Astrocyte (in vitro differentiated cells and primary cell): ENCODE measurements around the gene RAP1A. TPM values are rescaled to one million over a fixed set of nuclear protein-coding genes. Genes with fewer than 3 reads are reported as not detected.

Source experiments
- DNase-seq: peaks from one replicate; pipeline ENCODE4 v3.0.0-alpha.2; 2010; ENCODE audit warnings: low read depth
- FAIRE-seq: peaks from 2 replicates; lab custom pipeline; 2011; peaks lifted over from hg19 to GRCh38; lab: Jason Lieb, UNC
- H2AFZ ChIP-seq: 2 replicates; pipeline ENCODE4 v1.6.0; 2012; ENCODE audit warnings: low read depth, low read length, inconsistent platforms
- H3K27ac ChIP-seq: 2 replicates; pipeline ENCODE4 v1.5.1; 2011; ENCODE audit warnings: low read depth, low read length, inconsistent platforms
- H3K27me3 ChIP-seq: 2 replicates; pipeline ENCODE4 v1.6.0; 2011; ENCODE audit warnings: low read length, inconsistent platforms; ENCODE audit not compliant: insufficient read depth
- H3K36me3 ChIP-seq: 2 replicates; pipeline ENCODE4 v1.5.1; 2011; ENCODE audit warnings: low read length, inconsistent platforms; ENCODE audit not compliant: insufficient read depth
- H3K4me1 ChIP-seq: 2 replicates; pipeline ENCODE4 v1.5.1; 2011; ENCODE audit warnings: low read length, inconsistent platforms; ENCODE audit not compliant: insufficient read depth
- H3K4me2 ChIP-seq: 2 replicates; pipeline ENCODE4 v1.6.0; 2012; ENCODE audit warnings: low read length, inconsistent platforms
- H3K4me3 ChIP-seq: 2 replicates; pipeline ENCODE4 v1.5.1; 2011; ENCODE audit warnings: low read depth, mild to moderate bottlenecking, low read length, inconsistent platforms; ENCODE audit not compliant: insufficient read depth
- H3K79me2 ChIP-seq: 2 replicates; pipeline ENCODE4 v1.6.0; 2012; ENCODE audit warnings: mild to moderate bottlenecking, low read length, inconsistent platforms; ENCODE audit not compliant: insufficient read depth
- H3K9ac ChIP-seq: 2 replicates; pipeline ENCODE4 v1.6.0; 2012; ENCODE audit warnings: mild to moderate bottlenecking, low read length, inconsistent platforms
- H3K9me3 ChIP-seq: 2 replicates; pipeline ENCODE4 v1.5.1; 2012; ENCODE audit warnings: low read depth, mild to moderate bottlenecking, low read length, inconsistent platforms; ENCODE audit not compliant: insufficient read depth
- H4K20me1 ChIP-seq: 2 replicates; pipeline ENCODE4 v1.6.0; 2012; ENCODE audit warnings: low read length, inconsistent platforms; ENCODE audit not compliant: insufficient read depth
- H3K27ac Mint-ChIP-seq: one replicate; pipeline ENCODE4 v1.8.0; 2021; ENCODE audit warnings: mild to moderate bottlenecking, mixed read lengths; ENCODE audit not compliant: unreplicated experiment
- H3K27me3 Mint-ChIP-seq: one replicate; pipeline ENCODE4 v1.8.0; 2021; ENCODE audit warnings: low read depth, mixed read lengths; ENCODE audit not compliant: unreplicated experiment
- H3K36me3 Mint-ChIP-seq: one replicate; pipeline ENCODE4 v1.8.0; 2021; ENCODE audit warnings: low read depth, mixed read lengths; ENCODE audit not compliant: unreplicated experiment
- H3K4me1 Mint-ChIP-seq: one replicate; pipeline ENCODE4 v1.8.0; 2021; ENCODE audit warnings: low read depth, mixed read lengths; ENCODE audit not compliant: unreplicated experiment
- H3K4me3 Mint-ChIP-seq: one replicate; pipeline ENCODE4 v1.8.0; 2021; ENCODE audit warnings: mild to moderate bottlenecking, moderate library complexity, mixed read lengths; ENCODE audit not compliant: unreplicated experiment
- H3K9me3 Mint-ChIP-seq: one replicate; pipeline ENCODE4 v1.8.0; 2021; ENCODE audit warnings: mild to moderate bottlenecking, mixed read lengths; ENCODE audit not compliant: unreplicated experiment
- CTCF ChIP-seq: IDR thresholded peaks from 2 replicates; pipeline ENCODE4 v1.5.1; 2011; ENCODE audit warnings: low read depth, mild to moderate bottlenecking, inconsistent platforms, low read length, moderate library complexity; ENCODE audit not compliant: insufficient read depth
- EZH2 ChIP-seq: IDR thresholded peaks from 2 replicates; pipeline ENCODE4 v1.6.1; 2012; ENCODE audit warnings: mild to moderate bottlenecking, low read length, inconsistent platforms; ENCODE audit not compliant: insufficient read depth
- total RNA-seq: library from RNA; stranded (reverse); gene quantifications from 2 replicates; pipeline ENCODE4 v1.2.1, GENCODE V29; 2021

The RAP1A gene
- total RNA-seq, 1 donor from 2014 or later = 66.6 TPM

- Histone ChIP-seq H4K20me1 (no peaks in the 10 kb centered on the region), H3K4me1 (no peaks in the 10 kb centered on the region), H3K9me3 (no peaks in the 10 kb centered on the region), H3K27ac (no peak overlapping the region), H3K36me3 (no peaks in the 10 kb centered on the region), H3K4me2 (no peak overlapping the region), H3K79me2 (no peaks in the 10 kb centered on the region), H3K9ac (no peak overlapping the region), H3K27me3 (no peaks in the 10 kb centered on the region), H3K4me3 (no peak overlapping the region), H2AFZ (no peak overlapping the region)
- H3K27me3 Mint-ChIP-seq = peaks cover 3% of the 10 kb centered on the region
- DNase-seq (no peak), FAIRE-seq (no peak)
- no peaks in the 10 kb centered on the region for H3K36me3 Mint-ChIP-seq
- H3K9me3 Mint-ChIP-seq = peaks cover 1% of the 10 kb centered on the region
- H3K4me3 Mint-ChIP-seq = no peak overlapping the region
- no peak overlapping the region for H3K27ac Mint-ChIP-seq
- no peak for TF ChIP-seq EZH2
- no peak for TF ChIP-seq CTCF
- peaks cover 4% of the 10 kb centered on the region for H3K4me1 Mint-ChIP-seq
Measured at GRCh38 chr1:111577814-111578213, 41.8 kb upstream of the RAP1A start.

- Mint-ChIP-seq H3K4me3 (no peak overlapping the region), H3K27ac (no peak overlapping the region), H3K27me3 (peaks cover 3% of the 10 kb centered on the region), H3K36me3 (no peaks in the 10 kb centered on the region), H3K9me3 (peaks cover 1% of the 10 kb centered on the region), H3K4me1 (peaks cover 3% of the 10 kb centered on the region)
- Histone ChIP-seq H3K9me3 (no peaks in the 10 kb centered on the region), H3K27ac (no peak overlapping the region), H3K9ac (no peak overlapping the region), H3K4me2 (no peak overlapping the region), H3K27me3 (no peaks in the 10 kb centered on the region), H3K4me3 (no peak overlapping the region), H2AFZ (no peak overlapping the region), H3K36me3 (no peaks in the 10 kb centered on the region), H4K20me1 (no peaks in the 10 kb centered on the region), H3K79me2 (no peaks in the 10 kb centered on the region), H3K4me1 (no peaks in the 10 kb centered on the region)
- FAIRE-seq (no peak), DNase-seq (no peak)
- no peak for TF ChIP-seq EZH2
- TF ChIP-seq CTCF = no peak
Measured at GRCh38 chr1:111581166-111581565, 38.4 kb upstream of the RAP1A start.

GRCh38 chr1:111582016-111582415 is 37.6 kb upstream of the RAP1A start:
- peaks cover 3% of the 10 kb centered on the region for H3K4me1 Mint-ChIP-seq

More at GRCh38 chr1:111582016-111582415, 37.6 kb upstream of the RAP1A start:
- Histone ChIP-seq H3K79me2 (no peaks in the 10 kb centered on the region), H3K4me1 (no peaks in the 10 kb centered on the region), H3K4me2 (no peak overlapping the region), H3K9me3 (no peaks in the 10 kb centered on the region), H3K36me3 (no peaks in the 10 kb centered on the region), H3K27ac (no peak overlapping the region), H4K20me1 (no peaks in the 10 kb centered on the region), H3K4me3 (no peak overlapping the region), H2AFZ (no peak overlapping the region), H3K27me3 (no peaks in the 10 kb centered on the region), H3K9ac (no peak overlapping the region)
- H3K4me3 Mint-ChIP-seq = no peak overlapping the region
- FAIRE-seq (no peak), DNase-seq (no peak)
- H3K27ac Mint-ChIP-seq = no peak overlapping the region
- peaks cover 3% of the 10 kb centered on the region for H3K27me3 Mint-ChIP-seq
- no peak for TF ChIP-seq EZH2
- TF ChIP-seq CTCF = no peak
- peaks cover 1% of the 10 kb centered on the region for H3K9me3 Mint-ChIP-seq
- H3K36me3 Mint-ChIP-seq = no peaks in the 10 kb centered on the region
